ENCODE data around the gene CHST7.
A peak's percentile ranks its signal among the peaks of the same experiment; 100 is the strongest.

The CHST7 gene

DNA sequence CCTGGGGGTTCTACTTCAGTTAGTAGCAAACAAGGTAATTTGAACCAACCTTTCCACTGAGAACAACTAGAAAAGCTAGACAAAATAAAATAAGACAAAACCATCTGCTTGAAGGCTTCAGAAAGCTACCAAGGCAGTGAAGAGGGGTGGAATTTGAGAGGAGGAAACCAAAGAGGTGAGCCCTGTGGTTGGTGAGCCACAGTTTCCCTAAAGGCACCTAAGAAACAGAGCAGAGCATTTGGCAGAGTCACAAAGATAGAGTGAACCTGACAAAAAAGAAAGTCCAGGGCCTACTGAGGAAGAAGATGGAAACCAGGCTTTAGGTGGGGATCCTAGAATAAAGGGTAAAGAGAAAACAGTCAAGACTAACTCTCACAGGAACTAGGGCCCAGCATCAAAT is 44.3 kb downstream of the CHST7 start:
- H2BK15ac ChIP-seq (ENCODE audit: low read depth, poor library complexity, severe bottlenecking) = no peak overlapping the region
- H2AK5ac ChIP-seq (ENCODE audit: low read length, severe bottlenecking) = no peak overlapping the region
- no peaks in the 10 kb centered on the region for H3K4me1 ChIP-seq (ENCODE audit: control insufficient read depth, insufficient read depth, low read depth, low read length)
- peaks cover 11% of the 10 kb centered on the region for H3K9me3 ChIP-seq (ENCODE audit: control insufficient read depth, low read length)
- H2BK12ac ChIP-seq (ENCODE audit: low read length in 2 of 2) = no peak overlapping the region
- no peak overlapping the region for H3K27ac ChIP-seq (ENCODE audit: low read length, poor library complexity, severe bottlenecking)
- no peak overlapping the region for H3K14ac ChIP-seq (ENCODE audit: low read length in 2 of 2)
- H3K36me3 ChIP-seq (ENCODE audit: control insufficient read depth in 1 of 2, insufficient read depth in 2 of 2, low read depth in 1 of 2, low read length in 2 of 2) = peaks cover 0 to 38% of the 10 kb centered on the region in 2 experiments
- no peak overlapping the region for H2BK120ac ChIP-seq (ENCODE audit: low read depth, low read length)
- H2AFZ ChIP-seq (ENCODE audit: low read depth, low read length) = no peak overlapping the region
- H3K4me3 ChIP-seq (ENCODE audit: insufficient read depth in 1 of 2, low read depth in 1 of 2, low read length in 2 of 2) = no peak overlapping the region
- H3K4ac ChIP-seq (ENCODE audit: low read depth in 1 of 2, low read length in 2 of 2) = no peak overlapping the region
- H3K4me2 ChIP-seq (ENCODE audit: low read length, poor library complexity, severe bottlenecking) = no peak overlapping the region
- no peak overlapping the region for H3K18ac ChIP-seq (ENCODE audit: low read depth in 1 of 2, low read length in 2 of 2)
- H3K27me3 ChIP-seq (ENCODE audit: control insufficient read depth in 1 of 2, insufficient read depth in 1 of 2, low read length in 2 of 2) = peaks cover 0 to 8% of the 10 kb centered on the region in 2 experiments
- H4K8ac ChIP-seq (ENCODE audit: low read length) = no peak overlapping the region
- H3K79me1 ChIP-seq (replicated peaks; ENCODE audit: low read length, poor library complexity, severe bottlenecking) = no peaks in the 10 kb centered on the region
- no peak overlapping the region for H4K91ac ChIP-seq (ENCODE audit: low read length)
- H2BK5ac ChIP-seq (ENCODE audit: low read depth, low read length, poor library complexity, severe bottlenecking) = no peak overlapping the region
- no peak overlapping the region for H3K23ac ChIP-seq (ENCODE audit: low read length in 2 of 2)
- no peak overlapping the region for H3K9ac ChIP-seq (ENCODE audit: low read length)
- DNase-seq = no peak

DNA sequence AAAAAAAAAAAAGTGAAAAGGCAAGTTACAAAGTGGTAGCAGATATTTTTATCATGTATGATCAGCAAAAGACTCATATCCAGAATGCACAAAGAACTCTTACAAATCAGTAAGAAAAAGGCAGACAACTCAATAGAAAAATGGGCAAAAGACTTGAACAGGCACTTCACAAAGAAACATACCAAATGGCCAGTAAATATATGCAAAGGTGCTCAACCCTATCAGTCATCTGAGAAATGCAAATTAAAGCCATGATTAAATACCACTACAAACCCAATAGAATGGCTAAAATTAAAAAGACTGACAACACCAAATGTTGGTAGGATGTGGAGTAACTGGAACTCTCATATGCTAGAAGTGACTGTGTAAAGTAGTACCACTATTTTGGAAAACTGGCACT is 45.4 kb downstream of the CHST7 start:
- Histone ChIP-seq H3K27ac (ENCODE audit: low read length, poor library complexity, severe bottlenecking) (no peak overlapping the region), H4K91ac (ENCODE audit: low read length) (no peak overlapping the region), H3K9ac (ENCODE audit: low read length) (no peak overlapping the region), H3K79me1 (replicated peaks; ENCODE audit: low read length, poor library complexity, severe bottlenecking) (no peaks in the 10 kb centered on the region), H2BK15ac (ENCODE audit: low read depth, poor library complexity, severe bottlenecking) (no peak overlapping the region), H2BK5ac (ENCODE audit: low read depth, low read length, poor library complexity, severe bottlenecking) (no peak overlapping the region), H2BK120ac (ENCODE audit: low read depth, low read length) (no peak overlapping the region), H4K8ac (ENCODE audit: low read length) (no peak overlapping the region), H3K4me2 (ENCODE audit: low read length, poor library complexity, severe bottlenecking) (no peak overlapping the region), H3K36me3 (ENCODE audit: control insufficient read depth in 1 of 2, insufficient read depth in 2 of 2, low read depth in 1 of 2, low read length in 2 of 2) (peaks cover 0 to 34% of the 10 kb centered on the region in 2 experiments), H2AK5ac (ENCODE audit: low read length, severe bottlenecking) (no peak overlapping the region), H2BK12ac (ENCODE audit: low read length in 2 of 2) (no peak overlapping the region), H3K4me3 (ENCODE audit: insufficient read depth in 1 of 2, low read depth in 1 of 2, low read length in 2 of 2) (no peak overlapping the region), H3K4me1 (ENCODE audit: control insufficient read depth, insufficient read depth, low read depth, low read length) (no peaks in the 10 kb centered on the region), H3K27me3 (ENCODE audit: control insufficient read depth in 1 of 2, insufficient read depth in 1 of 2, low read length in 2 of 2) (peaks cover 0 to 14% of the 10 kb centered on the region in 2 experiments), H2AFZ (ENCODE audit: low read depth, low read length) (no peak overlapping the region), H3K9me3 (ENCODE audit: control insufficient read depth, low read length) (peaks cover 11% of the 10 kb centered on the region), H3K4ac (ENCODE audit: low read depth in 1 of 2, low read length in 2 of 2) (no peak overlapping the region), H3K18ac (ENCODE audit: low read depth in 1 of 2, low read length in 2 of 2) (no peak overlapping the region), H3K14ac (ENCODE audit: low read length in 2 of 2) (no peak overlapping the region), H3K23ac (ENCODE audit: low read length in 2 of 2) (no peak overlapping the region)
- no peak for DNase-seq

DNA sequence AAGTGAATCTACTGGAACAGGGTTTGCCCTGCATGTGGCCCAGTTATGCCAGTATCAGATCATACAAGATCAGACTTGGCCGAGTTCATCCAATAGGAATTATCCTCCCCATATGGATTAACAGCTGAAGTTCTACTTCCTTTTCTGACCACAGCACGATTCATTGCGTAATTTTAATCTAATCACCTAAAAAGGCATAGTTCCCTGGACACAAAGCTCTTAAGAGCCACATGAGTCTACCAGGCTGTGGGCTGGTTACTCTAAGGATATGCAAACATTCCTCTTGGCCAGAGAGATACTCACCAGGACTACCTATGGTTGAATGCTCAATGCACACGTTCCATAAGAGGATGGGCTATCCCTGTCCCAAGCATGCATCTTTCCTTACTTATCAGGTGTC is 46.9 kb downstream of the CHST7 start:
- H3K9ac ChIP-seq (ENCODE audit: low read length) = no peak overlapping the region

DNA sequence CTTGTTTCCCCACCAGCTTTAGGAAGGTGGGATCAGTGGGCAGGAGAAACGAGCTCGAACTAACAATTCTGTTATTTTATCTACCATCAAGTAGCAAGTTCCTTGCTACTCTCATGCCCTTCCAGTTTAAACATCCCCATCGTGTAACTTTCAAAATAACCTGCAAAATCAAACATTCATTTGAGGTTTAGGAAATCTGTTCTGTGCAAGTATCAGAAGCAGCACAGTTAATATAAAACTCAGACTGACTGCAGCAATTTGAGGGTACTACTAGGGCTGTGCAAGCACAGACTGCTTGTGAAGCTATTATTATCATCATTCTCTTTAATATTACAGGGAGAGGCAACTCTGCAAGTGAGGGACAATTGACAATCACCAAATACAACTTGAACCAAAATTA is 48.0 kb downstream of the CHST7 start:
- no peaks in the 10 kb centered on the region for H3K79me1 ChIP-seq (replicated peaks; ENCODE audit: low read length, poor library complexity, severe bottlenecking)
- no peak overlapping the region for H2AFZ ChIP-seq (ENCODE audit: low read depth, low read length)
- H2AK5ac ChIP-seq (ENCODE audit: low read length, severe bottlenecking) = no peak overlapping the region
- peaks cover 0 to 28% of the 10 kb centered on the region in 2 experiments for H3K36me3 ChIP-seq (ENCODE audit: control insufficient read depth in 1 of 2, insufficient read depth in 2 of 2, low read depth in 1 of 2, low read length in 2 of 2)
- WGBS = no CpG with 5 or more reads among the region's 3 CpGs
- H4K8ac ChIP-seq (ENCODE audit: low read length) = no peak overlapping the region
- H3K4me3 ChIP-seq (ENCODE audit: insufficient read depth in 1 of 2, low read depth in 1 of 2, low read length in 2 of 2) = no peak overlapping the region
- H3K27ac ChIP-seq (ENCODE audit: low read length, poor library complexity, severe bottlenecking) = no peak overlapping the region
- H2BK5ac ChIP-seq (ENCODE audit: low read depth, low read length, poor library complexity, severe bottlenecking) = no peak overlapping the region
- peaks cover 11% of the 10 kb centered on the region for H3K9me3 ChIP-seq (ENCODE audit: control insufficient read depth, low read length)
- H4K91ac ChIP-seq (ENCODE audit: low read length) = no peak overlapping the region
- H3K9ac ChIP-seq (ENCODE audit: low read length) = no peak overlapping the region
- no peak overlapping the region for H3K18ac ChIP-seq (ENCODE audit: low read depth in 1 of 2, low read length in 2 of 2)
- H3K4me2 ChIP-seq (ENCODE audit: low read length, poor library complexity, severe bottlenecking) = no peak overlapping the region
- no peak overlapping the region for H2BK12ac ChIP-seq (ENCODE audit: low read length in 2 of 2)
- H3K4ac ChIP-seq (ENCODE audit: low read depth in 1 of 2, low read length in 2 of 2) = no peak overlapping the region
- H3K23ac ChIP-seq (ENCODE audit: low read length in 2 of 2) = no peak overlapping the region
- H2BK120ac ChIP-seq (ENCODE audit: low read depth, low read length) = no peak overlapping the region
- peaks cover 0 to 14% of the 10 kb centered on the region in 2 experiments for H3K27me3 ChIP-seq (ENCODE audit: control insufficient read depth in 1 of 2, insufficient read depth in 1 of 2, low read length in 2 of 2)
- no peak for DNase-seq
- H3K14ac ChIP-seq (ENCODE audit: low read length in 2 of 2) = no peak overlapping the region
- H2BK15ac ChIP-seq (ENCODE audit: low read depth, poor library complexity, severe bottlenecking) = no peak overlapping the region
- H3K4me1 ChIP-seq (ENCODE audit: control insufficient read depth, insufficient read depth, low read depth, low read length) = no peaks in the 10 kb centered on the region

More for the DNA sequence above, 46.9 kb downstream of the CHST7 start:
- no peak overlapping the region for H3K4ac ChIP-seq (ENCODE audit: low read depth in 1 of 2, low read length in 2 of 2)
- no peak overlapping the region for H2BK120ac ChIP-seq (ENCODE audit: low read depth, low read length)
- H3K4me3 ChIP-seq (ENCODE audit: insufficient read depth in 1 of 2, low read depth in 1 of 2, low read length in 2 of 2) = no peak overlapping the region
- no peak overlapping the region for H3K4me2 ChIP-seq (ENCODE audit: low read length, poor library complexity, severe bottlenecking)
- H3K23ac ChIP-seq (ENCODE audit: low read length in 2 of 2) = no peak overlapping the region
- no peak overlapping the region for H2BK15ac ChIP-seq (ENCODE audit: low read depth, poor library complexity, severe bottlenecking)
- no peak overlapping the region for H2AK5ac ChIP-seq (ENCODE audit: low read length, severe bottlenecking)
- H3K4me1 ChIP-seq (ENCODE audit: control insufficient read depth, insufficient read depth, low read depth, low read length) = no peaks in the 10 kb centered on the region
- H2BK12ac ChIP-seq (ENCODE audit: low read length in 2 of 2) = no peak overlapping the region
- peak overlapping the region in 1 of 2 experiments; percentile 15 for H3K14ac ChIP-seq (ENCODE audit: low read length in 2 of 2)
- no peak overlapping the region for H3K27ac ChIP-seq (ENCODE audit: low read length, poor library complexity, severe bottlenecking)
- no peak overlapping the region for H4K8ac ChIP-seq (ENCODE audit: low read length)
- H4K91ac ChIP-seq (ENCODE audit: low read length) = no peak overlapping the region
- H3K18ac ChIP-seq (ENCODE audit: low read depth in 1 of 2, low read length in 2 of 2) = no peak overlapping the region
- 77% methylated on average over 4 of the region's 4 CpGs for WGBS
- peaks cover 11% of the 10 kb centered on the region for H3K9me3 ChIP-seq (ENCODE audit: control insufficient read depth, low read length)
- H3K27me3 ChIP-seq (ENCODE audit: control insufficient read depth in 1 of 2, insufficient read depth in 1 of 2, low read length in 2 of 2) = peaks cover 0 to 14% of the 10 kb centered on the region in 2 experiments
- no peak overlapping the region for H2AFZ ChIP-seq (ENCODE audit: low read depth, low read length)
- DNase-seq = no peak
- peaks cover 0 to 28% of the 10 kb centered on the region in 2 experiments for H3K36me3 ChIP-seq (ENCODE audit: control insufficient read depth in 1 of 2, insufficient read depth in 2 of 2, low read depth in 1 of 2, low read length in 2 of 2)
- no peaks in the 10 kb centered on the region for H3K79me1 ChIP-seq (replicated peaks; ENCODE audit: low read length, poor library complexity, severe bottlenecking)
- no peak overlapping the region for H2BK5ac ChIP-seq (ENCODE audit: low read depth, low read length, poor library complexity, severe bottlenecking)
